Measurements from ENCODE around the gene DST. TPM values are rescaled to one million over a fixed set of nuclear protein-coding genes. Genes with fewer than 3 reads are reported as not detected.

Gene DST
- total and polyA plus RNA-seq, 2 of the 8 experiments (the other 6 are each of a cell fraction or from before 2014, with no cell fraction given) = 49.4 to 116 TPM

DNA sequence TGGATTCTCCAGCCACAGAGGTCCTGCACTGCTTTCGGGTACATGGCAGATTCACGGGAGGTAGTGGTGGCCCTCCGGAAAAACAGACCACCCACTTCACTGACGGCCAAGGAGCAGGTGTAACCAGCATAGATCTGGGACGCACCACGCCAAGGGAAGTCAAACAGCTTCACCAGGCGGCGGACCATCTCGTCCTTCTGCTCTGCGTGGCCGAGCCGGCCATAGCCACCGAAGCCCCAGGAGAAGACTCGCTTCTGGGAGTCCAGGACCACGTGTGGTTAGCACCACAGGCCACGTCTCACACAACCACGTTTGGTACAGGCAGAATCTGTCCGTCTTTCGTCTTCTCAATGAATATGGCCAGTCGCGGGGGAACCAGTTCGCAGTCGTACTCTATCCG is 210.5 kb downstream of the DST start:
- no peak for DNase-seq (ENCODE audit: low read depth in 1 of 2, low spot score in 2 of 2)
- no peak overlapping the region for H3K27ac ChIP-seq (ENCODE audit: low read depth, low read length)
- no peak overlapping the region for H3K14ac ChIP-seq (ENCODE audit: insufficient read length)
- no peak overlapping the region for H3K4me2 ChIP-seq (ENCODE audit: insufficient read depth in 1 of 2, low read depth in 2 of 2, low read length in 2 of 2)
- no peak overlapping the region for H3K9ac ChIP-seq (replicated peaks in 1 of 4; ENCODE audit: extremely low read depth in 1 of 4, low read depth in 3 of 4, low read length in 3 of 4)
- no peaks in the 10 kb centered on the region for H3K79me2 ChIP-seq (ENCODE audit: control insufficient read depth in 1 of 2, insufficient read depth in 2 of 2, low read length in 2 of 2)
- H3K4me1 ChIP-seq (replicated peaks in 1 of 4; ENCODE audit: control insufficient read depth in 3 of 4, insufficient read depth in 4 of 4, low read length in 3 of 4) = no peaks in the 10 kb centered on the region
- CTCF ChIA-PET (ENCODE audit: partially characterized antibody) = no interaction called here
- H3K27me3 ChIP-seq (replicated peaks in 1 of 4; ENCODE audit: control insufficient read depth in 3 of 4, extremely low read depth in 1 of 4, insufficient read depth in 3 of 4, low read length in 3 of 4) = no peaks in the 10 kb centered on the region
- no peak overlapping the region for H4K8ac ChIP-seq (ENCODE audit: extremely low read depth, insufficient read depth, low read length)
- no peaks in the 10 kb centered on the region for H4K20me1 ChIP-seq (replicated peaks in 1 of 2; ENCODE audit: control insufficient read depth in 1 of 2, insufficient read depth in 2 of 2, low read length in 2 of 2)
- H2BK15ac ChIP-seq (ENCODE audit: low read length) = no peak overlapping the region
- H4K5ac ChIP-seq (ENCODE audit: insufficient read length, low read depth, low read length) = no peak overlapping the region
- H3K36me3 ChIP-seq (ENCODE audit: control insufficient read depth in 2 of 4, insufficient read depth in 4 of 4, low read length in 3 of 4) = no peaks in the 10 kb centered on the region; a peak in 1 of 8 replicates
- no peak for FAIRE-seq
- H4K91ac ChIP-seq (replicated peaks; ENCODE audit: insufficient read length, low read length) = no peak overlapping the region
- H2BK120ac ChIP-seq (replicated peaks; ENCODE audit: low read depth, low read length) = no peak overlapping the region
- H3K4ac ChIP-seq (replicated peaks; ENCODE audit: insufficient read length, low read depth, low read length) = no peak overlapping the region
- H3K18ac ChIP-seq (ENCODE audit: extremely low read depth, low read length) = no peak overlapping the region
- H2BK20ac ChIP-seq (ENCODE audit: low read length) = no peak overlapping the region
- no peak overlapping the region for H3K56ac ChIP-seq (replicated peaks; ENCODE audit: insufficient read length, low read depth, low read length)
- no peak overlapping the region for H3K23ac ChIP-seq (ENCODE audit: insufficient read length)
- H3K23me2 ChIP-seq (ENCODE audit: low read depth, low read length) = no peaks in the 10 kb centered on the region
- no peak overlapping the region for H2BK12ac ChIP-seq (ENCODE audit: low read depth, low read length)
- no peak overlapping the region for H2BK5ac ChIP-seq (ENCODE audit: low read depth, low read length)
- POLR2A ChIA-PET (ENCODE audit: partially characterized antibody) = no interaction called here
- H3K4me3 ChIP-seq (ENCODE audit: extremely low read depth in 1 of 4, insufficient read depth in 2 of 4, low read depth in 3 of 4, low read length in 4 of 4) = no peak overlapping the region
- no peaks in the 10 kb centered on the region for H3K79me1 ChIP-seq (ENCODE audit: low read depth, low read length)
- 96% methylated on average over 24 of the region's 24 CpGs; no CpG with 5 or more reads in 1 of the 2 experiments for WGBS, 2 experiments (ENCODE audit: extremely low coverage in 1 of 2, insufficient coverage in 1 of 2, insufficient read length in 1 of 2, insufficient replicate concordance in 2 of 2, low coverage in 1 of 2, low lambda C conversion rate in 2 of 2, missing lambda C conversion rate in 1 of 2)
- H3K9me3 ChIP-seq (ENCODE audit: insufficient read depth in 2 of 2, low read depth in 1 of 2, low read length in 1 of 2) = peaks cover 0 to 6% of the 10 kb centered on the region in 2 experiments; a peak in 2 of 4 replicates
- TF ChIP-seq CBX5 (IDR thresholded peaks at IDR 0.05; ENCODE audit: low read depth, low read length) (no peak), CREB1 (IDR thresholded peaks at IDR 0.05) (no peak), RFX5 (IDR thresholded peaks at IDR 0.05; ENCODE audit: borderline replicate concordance, low read depth, low read length) (no peak), PHF8 (conservative IDR thresholded peaks at IDR 0.05; ENCODE audit: low read depth, low read length) (no peak), CTBP2 (IDR thresholded peaks at IDR 0.05; ENCODE audit: borderline replicate concordance, insufficient read depth, insufficient read length, low read length) (no peak), TAF1 (IDR thresholded peaks at IDR 0.05; ENCODE audit: low read depth, low read length) (no peak), GABPA (IDR thresholded peaks at IDR 0.05; ENCODE audit: borderline replicate concordance, insufficient read depth, low read length) (no peak), YY1 (IDR thresholded peaks at IDR 0.05; ENCODE audit: low read depth, low read length) (no peak), SRF (IDR thresholded peaks at IDR 0.05; ENCODE audit: low read depth, low read length) (no peak), BRCA1 (IDR thresholded peaks at IDR 0.05; ENCODE audit: low read depth, low read length) (no peak)
- TF ChIP-seq, protein P1, sequence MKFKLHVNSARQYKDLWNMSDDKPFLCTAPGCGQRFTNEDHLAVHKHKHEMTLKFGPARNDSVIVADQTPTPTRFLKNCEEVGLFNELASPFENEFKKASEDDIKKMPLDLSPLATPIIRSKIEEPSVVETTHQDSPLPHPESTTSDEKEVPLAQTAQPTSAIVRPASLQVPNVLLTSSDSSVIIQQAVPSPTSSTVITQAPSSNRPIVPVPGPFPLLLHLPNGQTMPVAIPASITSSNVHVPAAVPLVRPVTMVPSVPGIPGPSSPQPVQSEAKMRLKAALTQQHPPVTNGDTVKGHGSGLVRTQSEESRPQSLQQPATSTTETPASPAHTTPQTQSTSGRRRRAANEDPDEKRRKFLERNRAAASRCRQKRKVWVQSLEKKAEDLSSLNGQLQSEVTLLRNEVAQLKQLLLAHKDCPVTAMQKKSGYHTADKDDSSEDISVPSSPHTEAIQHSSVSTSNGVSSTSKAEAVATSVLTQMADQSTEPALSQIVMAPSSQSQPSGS (IDR thresholded peaks at IDR 0.05; ENCODE audit: low read length) = no peak
- no peak overlapping the region for H2AK5ac ChIP-seq (ENCODE audit: low read depth, low read length)
- H2AFZ ChIP-seq (ENCODE audit: low read length) = no peak overlapping the region
